B cell (primary cell): ENCODE data around the gene SCGB1C2. TPM values are rescaled to one million over a fixed set of nuclear protein-coding genes. Genes with fewer than 3 reads are reported as not detected.

Experiments used
- ATAC-seq: fragments of 200-7000 bp; cut with Tn5 transposase; one replicate; pipeline ENCODE4 v1.10.0; 2021; ENCODE audit warnings: low read depth, mild to moderate bottlenecking, moderate number of reproducible peaks, moderate library complexity
- CTCF ChIA-PET: fragments of 350-600 bp; sonication (Branson Sonifier 250); formaldehyde crosslinking; loops from one replicate; lab custom pipeline; 2021; ENCODE audit warnings: antibody characterized with exemption, inconsistent platforms; lab: Charles Lee
- POLR2A ChIA-PET: fragments of 350-600 bp; sonication (Branson Sonifier 250); formaldehyde crosslinking; loops from one replicate; lab custom pipeline; 2021; ENCODE audit warnings: antibody characterized with exemption; lab: Charles Lee
- DNase-seq: peaks from one replicate; pipeline ENCODE4 v3.0.0; 2013
- H2AFZ ChIP-seq: 2 replicates; pipeline ENCODE4 v1.6.1; 2012; ENCODE audit warnings: mild to moderate bottlenecking, low read depth, low read length; ENCODE audit not compliant: insufficient read depth, poor library complexity, severe bottlenecking
- H3K27ac ChIP-seq, 2 donors: 1 replicate in 1 of 2; 2 replicates in 1 of 2; pipeline ENCODE4 v1.5.1; 2012 to 2013; ENCODE audit warnings: low read length in 2 of 2, mild to moderate bottlenecking in 2 of 2, moderate library complexity in 1 of 2
- H3K27me3 ChIP-seq, 4 experiments: fragments of 200-600 bp in 1 of 4; sonication (generic) in 1 of 4; replicated peaks in 1 of 4; 1 replicate in 2 of 4; 2 replicates in 2 of 4; pipeline versions ENCODE4 v1.6.1 to v1.7.0; 2013 to 2016; ENCODE audit warnings: low read length in 3 of 4, mild to moderate bottlenecking in 2 of 4, mixed read lengths in 1 of 4, moderate library complexity in 1 of 4; ENCODE audit not compliant: insufficient read depth in 4 of 4, control insufficient read depth in 3 of 4; ENCODE audit errors: control extremely low read depth in 1 of 4
- H3K36me3 ChIP-seq, 2 experiments: replicated peaks in 1 of 2; 1 replicate in 1 of 2; 2 replicates in 1 of 2; pipeline versions ENCODE4 v1.6.1 to v1.7.1; 2013; ENCODE audit warnings: low read length in 1 of 2; ENCODE audit not compliant: insufficient read depth in 2 of 2, control insufficient read depth in 1 of 2; ENCODE audit errors: control extremely low read depth in 1 of 2, extremely low read depth in 1 of 2
- H3K4me1 ChIP-seq, 2 donors: fragments of 200-600 bp in 1 of 2; sonication (generic) in 1 of 2; 1 replicate in 1 of 2; 2 replicates in 1 of 2; pipeline versions ENCODE4 v1.5.1 to v1.6.1; 2013 to 2017; ENCODE audit warnings: low read length in 2 of 2; ENCODE audit not compliant: control insufficient read depth in 2 of 2, insufficient read depth in 2 of 2
- H3K4me2 ChIP-seq: replicated peaks from 2 replicates; pipeline ENCODE3; 2012; ENCODE audit warnings: mild to moderate bottlenecking, low read depth, low read length; ENCODE audit not compliant: poor library complexity, severe bottlenecking
- H3K4me3 ChIP-seq, 5 experiments: fragments of 200-600 bp in 1 of 5; sonication (generic) in 1 of 5; 1 replicate in 3 of 5; 2 replicates in 2 of 5; pipeline versions ENCODE4 v1.5.1 to v1.7.0; 2011 to 2016; ENCODE audit warnings: low read length in 4 of 5, mild to moderate bottlenecking in 4 of 5, low read depth in 2 of 5, control low read depth in 1 of 5, moderate library complexity in 1 of 5; ENCODE audit not compliant: insufficient read depth in 1 of 5; ENCODE audit errors: control extremely low read depth in 1 of 5, extremely low read depth in 1 of 5
- H3K79me2 ChIP-seq: fragments of 200-600 bp; sonication (generic); one replicate; pipeline ENCODE4 v1.6.0; 2016; ENCODE audit warnings: low read length; ENCODE audit not compliant: control insufficient read depth, insufficient read depth
- H3K9ac ChIP-seq: fragments of 200-600 bp; sonication (generic); 2 replicates; pipeline ENCODE4 v1.6.1; 2017; ENCODE audit warnings: mild to moderate bottlenecking, low read length, moderate library complexity
- H3K9me3 ChIP-seq, 3 donors: one replicate each; pipeline versions ENCODE4 v1.6.1 to v1.7.1; 2013; ENCODE audit warnings: low read length in 2 of 3; ENCODE audit not compliant: control insufficient read depth in 2 of 3, insufficient read depth in 1 of 3; ENCODE audit errors: control extremely low read depth in 1 of 3
- H4K20me1 ChIP-seq: 2 replicates; pipeline ENCODE4 v1.6.0; 2012; ENCODE audit warnings: mild to moderate bottlenecking, low read length; ENCODE audit not compliant: insufficient read depth, control insufficient read depth, poor library complexity, severe bottlenecking
- H3K27ac Mint-ChIP-seq: one replicate; pipeline ENCODE4 v1.8.0; 2021; ENCODE audit warnings: mixed read lengths
- H3K27me3 Mint-ChIP-seq: one replicate; pipeline ENCODE4 v1.8.0; 2021; ENCODE audit warnings: mixed read lengths
- H3K4me1 Mint-ChIP-seq: one replicate; pipeline ENCODE4 v1.8.0; 2021; ENCODE audit warnings: mixed read lengths
- H3K4me3 Mint-ChIP-seq: one replicate; pipeline ENCODE4 v1.8.0; 2021; ENCODE audit warnings: mixed read lengths
- H3K9me3 Mint-ChIP-seq: one replicate; pipeline ENCODE4 v1.8.0; 2022; ENCODE audit warnings: mixed read lengths; ENCODE audit not compliant: insufficient read depth
- CTCF ChIP-seq: fragments of 200-600 bp; IDR thresholded peaks from one replicate; pipeline ENCODE4 v1.8.0; 2022; ENCODE audit warnings: antibody characterized with exemption, mild to moderate bottlenecking
- EZH2 ChIP-seq: IDR thresholded peaks from 2 replicates; pipeline ENCODE4 v1.6.1; 2012; ENCODE audit warnings: borderline replicate concordance, low read depth, mild to moderate bottlenecking, moderate library complexity, low read length; ENCODE audit not compliant: insufficient read depth, poor library complexity, severe bottlenecking
- WGBS: methylation state at CpG from one replicate; pipeline ENCODE4 v1.1.5; 2013; ENCODE audit warnings: missing lambda C conversion rate; ENCODE audit not compliant: insufficient coverage; 5-methylcytosine and 5-hydroxymethylcytosine counted together
- intact Hi-C: fragments of 100-400 bp; cut with micrococcal nuclease; formaldehyde crosslinking; loops from one replicate; pipeline ENCODE4 v1.10.0; 2022
- polyA plus RNA-seq: library from polyadenylated mRNA; depleted of rRNA; stranded (reverse); fragments of >200 nt; gene quantifications from 2 replicates; pipeline ENCODE4 v1.2.3, GENCODE V29; 2012
- total RNA-seq, 2 donors: library from RNA; stranded (reverse); fragments of 120-200 nt in 1 of 2; gene quantifications; 1 replicate in 1 of 2; 2 replicates in 1 of 2; pipeline versions ENCODE4 v1.2.3 to v1.2.4, GENCODE V29; 2013 to 2022

The SCGB1C2 gene
- total and polyA plus RNA-seq, 2 donors (not counting 1 experiment from before 2014, with no cell fraction given): not detected

- Histone ChIP-seq H3K27ac (no peak overlapping the region), H3K4me1 (no peaks in the 10 kb centered on the region), H3K9ac (no peak overlapping the region), H3K4me3 (no peak overlapping the region), H4K20me1 (no peaks in the 10 kb centered on the region), H3K27me3 (no peaks in the 10 kb centered on the region), H3K36me3 (no peaks in the 10 kb centered on the region), H3K79me2 (no peaks in the 10 kb centered on the region), H2AFZ (no peak overlapping the region), H3K9me3 (no peaks in the 10 kb centered on the region), H3K4me2 (no peak overlapping the region)
- ChIA-PET POLR2A (no interaction called here), CTCF (no interaction called here)
- H3K4me3 Mint-ChIP-seq: no peak overlapping the region
- ATAC-seq (no peak), DNase-seq (no peak)
- TF ChIP-seq EZH2 (no peak), CTCF (no peak)
- WGBS: no CpG with 5 or more reads among the region's 2 CpGs
- no peaks in the 10 kb centered on the region for H3K9me3 Mint-ChIP-seq
- no peaks in the 10 kb centered on the region for H3K4me1 Mint-ChIP-seq
- peaks cover 7% of the 10 kb centered on the region for H3K27me3 Mint-ChIP-seq
- no peak overlapping the region for H3K27ac Mint-ChIP-seq
- intact Hi-C loops: no loop called here
These were observed 13.6 kb downstream of the SCGB1C2 start for GRCh38 chr17:151004-151403.

- no peak overlapping the region for H3K9ac ChIP-seq
- no peak for DNase-seq
- TF ChIP-seq EZH2 (no peak), CTCF (no peak)
- no peaks in the 10 kb centered on the region for H3K9me3 Mint-ChIP-seq
- no peak overlapping the region for H3K4me3 Mint-ChIP-seq
- intact Hi-C loops: no loop called here
- CTCF ChIA-PET: no interaction called here
- 81% methylated on average over 20 of the region's 26 CpGs for WGBS
- H2AFZ ChIP-seq: no peak overlapping the region
- H3K27me3 Mint-ChIP-seq: peaks cover 7% of the 10 kb centered on the region
- H3K4me1 Mint-ChIP-seq: no peaks in the 10 kb centered on the region
- no peaks in the 10 kb centered on the region for H3K36me3 ChIP-seq
- H3K4me2 ChIP-seq: no peak overlapping the region
- H3K9me3 ChIP-seq: no peaks in the 10 kb centered on the region
- no peaks in the 10 kb centered on the region for H3K79me2 ChIP-seq
- POLR2A ChIA-PET: no interaction called here
- no peaks in the 10 kb centered on the region for H4K20me1 ChIP-seq
- H3K27ac ChIP-seq: no peak overlapping the region
- no peaks in the 10 kb centered on the region for H3K4me1 ChIP-seq
- no peak overlapping the region for H3K27ac Mint-ChIP-seq
- ATAC-seq: no peak
- no peaks in the 10 kb centered on the region for H3K27me3 ChIP-seq
- H3K4me3 ChIP-seq: no peak overlapping the region
These were observed 14.8 kb downstream of the SCGB1C2 start for GRCh38 chr17:151886-152859.
